CD4-positive, CD25-positive, alpha-beta regulatory T cell (primary cell): ENCODE results near the gene SCG5. TPM values are rescaled to one million over a fixed set of nuclear protein-coding genes. Genes with fewer than 3 reads are reported as not detected.
A peak's percentile ranks its signal among the peaks of the same experiment; 100 is the strongest.

ENCODE experiments used
- ATAC-seq, 2 donors: fragments of 150-1000 bp; cut with Tn5 transposase; one replicate each; pipeline ENCODE4 v1.10.0; 2021; ENCODE audit warnings: low read depth in 2 of 2, moderate number of reproducible peaks in 2 of 2, moderate library complexity in 1 of 2
- DNase-seq, 3 donors: peaks; one replicate each; pipeline versions ENCODE4 v3.0.0 to v3.0.0-alpha.2; 2012 to 2022; ENCODE audit warnings: mixed read lengths in 1 of 3
- H3K27ac ChIP-seq: one replicate; pipeline ENCODE4 v1.7.0; 2013; ENCODE audit warnings: mild to moderate bottlenecking, low read length; ENCODE audit not compliant: insufficient read depth, poor library complexity, severe bottlenecking
- H3K27me3 ChIP-seq: one replicate; pipeline ENCODE4 v1.7.0; 2013; ENCODE audit warnings: low read length; ENCODE audit not compliant: control insufficient read depth, insufficient read depth
- H3K36me3 ChIP-seq: one replicate; pipeline ENCODE4 v1.7.0; 2013; ENCODE audit warnings: mild to moderate bottlenecking, low read length, moderate library complexity; ENCODE audit not compliant: control insufficient read depth, insufficient read depth
- H3K4me1 ChIP-seq: 2 replicates; pipeline ENCODE4 v1.7.0; 2013; ENCODE audit warnings: mild to moderate bottlenecking, low read length; ENCODE audit not compliant: insufficient read depth, control insufficient read depth, poor library complexity, severe bottlenecking
- H3K4me3 ChIP-seq: one replicate; pipeline ENCODE4 v1.7.0; 2013; ENCODE audit warnings: low read depth, mild to moderate bottlenecking, low read length, moderate library complexity
- H3K9me3 ChIP-seq, 2 experiments: 1 replicate in 1 of 2; 2 replicates in 1 of 2; pipeline ENCODE4 v1.7.0; 2013; ENCODE audit warnings: low read length in 2 of 2, mild to moderate bottlenecking in 1 of 2, moderate library complexity in 1 of 2; ENCODE audit not compliant: control insufficient read depth in 2 of 2
- H3K27ac Mint-ChIP-seq, 3 donors: one replicate each; pipeline ENCODE4 v1.8.0; 2020 to 2022; ENCODE audit warnings: mild to moderate bottlenecking in 3 of 3, mixed read lengths in 3 of 3, moderate library complexity in 2 of 3
- H3K27me3 Mint-ChIP-seq: one replicate; pipeline ENCODE4 v1.8.0; 2022; ENCODE audit warnings: mild to moderate bottlenecking, mixed read lengths
- H3K36me3 Mint-ChIP-seq: one replicate; pipeline ENCODE4 v1.8.0; 2020; ENCODE audit warnings: mixed read lengths
- H3K4me1 Mint-ChIP-seq, 4 donors: one replicate each; pipeline ENCODE4 v1.8.0; 2020 to 2022; ENCODE audit warnings: mixed read lengths in 4 of 4, mild to moderate bottlenecking in 1 of 4
- H3K4me3 Mint-ChIP-seq, 4 donors: one replicate each; pipeline ENCODE4 v1.8.0; 2020 to 2022; ENCODE audit warnings: mild to moderate bottlenecking in 4 of 4, mixed read lengths in 4 of 4, moderate library complexity in 3 of 4
- H3K9me3 Mint-ChIP-seq, 7 donors: one replicate each; pipeline ENCODE4 v1.8.0; 2020 to 2022; ENCODE audit warnings: mixed read lengths in 7 of 7, mild to moderate bottlenecking in 3 of 7, moderate library complexity in 2 of 7
- polyA plus RNA-seq, 4 donors: library from polyadenylated mRNA; unstranded; fragments of 300-500 nt; fragmentation: Illumina TruSeq; gene quantifications; one replicate each; pipeline ENCODE4 v1.2.3, GENCODE V29; 2021
- total RNA-seq: library from RNA; stranded (reverse); gene quantifications from one replicate; pipeline ENCODE4 v1.2.3, GENCODE V29; 2022

The SCG5 gene
- total and polyA plus RNA-seq, 5 donors from 2014 or later = 0.28 to 1.8 (median 0.86) TPM

DNA sequence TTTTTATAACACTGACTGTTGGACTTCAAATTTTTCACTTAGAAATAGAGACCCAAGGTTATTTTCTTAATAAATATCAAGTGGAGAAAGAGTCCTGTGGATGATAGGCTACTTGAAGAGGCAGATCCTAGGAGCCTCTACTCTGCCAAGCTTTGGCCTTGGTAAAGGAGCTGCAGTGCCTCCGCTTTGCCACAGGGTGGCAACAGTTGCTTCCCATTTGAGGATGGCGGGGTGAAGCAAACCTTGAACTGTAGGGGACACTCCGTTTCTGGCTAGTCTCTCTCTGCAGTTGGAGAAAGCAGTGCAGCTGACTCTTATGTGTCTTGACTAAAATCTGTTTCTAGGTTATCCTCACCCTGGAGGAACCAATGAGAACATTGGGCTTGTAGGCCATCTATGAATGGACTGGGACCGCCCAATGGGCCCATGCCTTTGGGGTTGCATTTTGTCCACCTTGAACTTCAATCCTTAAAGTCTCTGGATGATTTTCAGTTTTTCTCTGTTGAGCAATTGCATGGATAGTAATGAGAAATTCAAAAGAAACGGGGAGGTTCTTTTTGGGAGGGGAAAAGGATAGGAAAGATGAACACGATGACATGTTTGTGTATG lies 9.8 kb downstream of the SCG5 start:
- Mint-ChIP-seq H3K9me3 (no peaks in the 10 kb centered on the region), H3K27ac (peak overlapping the region in 2 of 3 donors; percentile 8 to 70), H3K4me1 (peaks cover 0 to 5% (median 2%) of the 10 kb centered on the region in 4 donors), H3K36me3 (no peaks in the 10 kb centered on the region), H3K4me3 (peak overlapping the region in 1 of 4 donors; percentile 59), H3K27me3 (no peaks in the 10 kb centered on the region)
- H3K4me1 ChIP-seq = no peaks in the 10 kb centered on the region
- ATAC-seq (peak; percentile 73 to 79), DNase-seq (peak in 2 of 3 donors; percentile 32 to 69)
- no peaks in the 10 kb centered on the region for H3K27me3 ChIP-seq
- H3K27ac ChIP-seq = no peak overlapping the region
- no peak overlapping the region for H3K4me3 ChIP-seq
- H3K9me3 ChIP-seq = no peaks in the 10 kb centered on the region
- peaks cover 6% of the 10 kb centered on the region for H3K36me3 ChIP-seq

DNA sequence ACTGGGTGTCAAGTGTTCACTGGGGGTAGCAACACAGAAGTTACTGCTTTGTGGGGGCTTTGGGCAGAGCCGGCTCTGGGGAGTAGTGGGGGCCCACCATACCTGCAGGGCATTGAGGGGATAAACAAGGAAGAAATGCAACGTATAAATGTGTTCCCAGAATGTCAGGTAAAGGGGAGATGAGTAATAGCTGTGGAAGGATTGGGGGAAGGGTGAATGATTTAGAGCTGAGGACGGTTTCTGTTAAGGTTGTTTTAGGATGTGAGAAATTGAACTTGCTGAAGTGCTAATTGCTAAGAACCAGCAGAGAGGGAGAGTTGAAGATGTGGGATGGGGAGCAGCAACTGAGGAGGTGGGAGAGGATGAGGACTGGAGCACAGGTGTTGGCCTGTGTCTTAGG lies 10.7 kb downstream of the SCG5 start:
- H3K4me1 ChIP-seq = no peaks in the 10 kb centered on the region
- peaks cover 6% of the 10 kb centered on the region for H3K36me3 ChIP-seq
- H3K27ac Mint-ChIP-seq = no peak overlapping the region
- H3K27ac ChIP-seq = no peak overlapping the region
- ATAC-seq (no peak), DNase-seq (no peak)
- no peaks in the 10 kb centered on the region for H3K36me3 Mint-ChIP-seq
- H3K27me3 Mint-ChIP-seq = no peaks in the 10 kb centered on the region
- H3K4me3 ChIP-seq = no peak overlapping the region
- no peaks in the 10 kb centered on the region for H3K9me3 Mint-ChIP-seq
- no peaks in the 10 kb centered on the region for H3K27me3 ChIP-seq
- H3K9me3 ChIP-seq = no peaks in the 10 kb centered on the region
- peaks cover under 1 to 5% (median 3%) of the 10 kb centered on the region in 4 donors for H3K4me1 Mint-ChIP-seq
- no peak overlapping the region for H3K4me3 Mint-ChIP-seq

DNA sequence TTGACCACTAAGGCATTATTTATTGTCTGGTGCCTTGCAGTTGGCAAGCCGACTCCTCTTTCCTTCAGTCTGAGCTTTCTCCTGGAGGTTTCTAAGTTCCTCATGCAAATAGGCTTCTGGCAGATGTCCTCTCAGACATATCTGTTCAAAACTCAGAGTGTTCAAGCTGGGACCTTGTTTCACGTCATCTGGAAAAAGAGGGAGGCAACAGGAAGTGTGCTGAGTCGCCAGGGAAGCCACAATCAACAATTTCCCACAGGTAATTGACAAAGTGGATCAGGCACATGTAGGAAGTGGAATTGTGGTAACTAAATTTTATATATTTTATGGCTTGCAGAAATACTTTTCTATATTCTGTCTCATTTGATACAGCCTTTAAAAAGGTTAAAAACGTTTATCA lies 14.6 kb downstream of the SCG5 start:
- DNase-seq (no peak), ATAC-seq (no peak)
- Histone ChIP-seq H3K4me3 (no peak overlapping the region), H3K36me3 (no peaks in the 10 kb centered on the region), H3K27ac (no peak overlapping the region), H3K27me3 (no peaks in the 10 kb centered on the region), H3K4me1 (no peaks in the 10 kb centered on the region), H3K9me3 (no peaks in the 10 kb centered on the region)
- no peak overlapping the region for H3K27ac Mint-ChIP-seq
- H3K4me1 Mint-ChIP-seq = peaks cover 6 to 14% (median 10%) of the 10 kb centered on the region in 4 donors
- H3K27me3 Mint-ChIP-seq = no peaks in the 10 kb centered on the region
- H3K36me3 Mint-ChIP-seq = no peaks in the 10 kb centered on the region
- no peak overlapping the region for H3K4me3 Mint-ChIP-seq
- H3K9me3 Mint-ChIP-seq = no peaks in the 10 kb centered on the region

DNA sequence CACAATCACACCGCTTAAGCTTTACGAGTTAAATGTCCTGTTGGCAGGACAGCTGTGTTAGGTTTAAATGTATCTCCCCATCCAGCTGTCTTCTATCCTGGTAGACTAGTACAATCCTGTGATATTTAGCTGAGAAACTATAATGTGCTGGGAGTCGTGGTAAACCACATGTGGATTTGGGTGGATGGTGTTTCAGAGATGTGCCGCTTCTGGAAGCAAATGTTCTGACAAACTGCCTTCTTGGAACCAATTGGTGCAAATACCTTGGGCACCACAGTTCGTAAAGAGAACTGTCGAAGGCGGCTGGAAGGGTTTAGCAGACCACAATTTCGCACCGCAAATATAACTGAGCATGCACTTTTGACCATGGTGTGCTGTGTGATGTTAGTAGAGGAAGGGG lies 15.0 kb downstream of the SCG5 start:
- H3K36me3 ChIP-seq = no peaks in the 10 kb centered on the region
- H3K4me3 ChIP-seq = no peak overlapping the region
- no peak overlapping the region for H3K27ac Mint-ChIP-seq
- no peaks in the 10 kb centered on the region for H3K4me1 ChIP-seq
- no peaks in the 10 kb centered on the region for H3K36me3 Mint-ChIP-seq
- H3K9me3 Mint-ChIP-seq = no peaks in the 10 kb centered on the region
- no peak for DNase-seq
- no peak overlapping the region for H3K4me3 Mint-ChIP-seq
- H3K27me3 ChIP-seq = no peaks in the 10 kb centered on the region
- no peaks in the 10 kb centered on the region for H3K27me3 Mint-ChIP-seq
- ATAC-seq = no peak
- H3K4me1 Mint-ChIP-seq = peaks cover 6 to 11% (median 10%) of the 10 kb centered on the region in 4 donors
- no peak overlapping the region for H3K27ac ChIP-seq
- H3K9me3 ChIP-seq = no peaks in the 10 kb centered on the region

DNA sequence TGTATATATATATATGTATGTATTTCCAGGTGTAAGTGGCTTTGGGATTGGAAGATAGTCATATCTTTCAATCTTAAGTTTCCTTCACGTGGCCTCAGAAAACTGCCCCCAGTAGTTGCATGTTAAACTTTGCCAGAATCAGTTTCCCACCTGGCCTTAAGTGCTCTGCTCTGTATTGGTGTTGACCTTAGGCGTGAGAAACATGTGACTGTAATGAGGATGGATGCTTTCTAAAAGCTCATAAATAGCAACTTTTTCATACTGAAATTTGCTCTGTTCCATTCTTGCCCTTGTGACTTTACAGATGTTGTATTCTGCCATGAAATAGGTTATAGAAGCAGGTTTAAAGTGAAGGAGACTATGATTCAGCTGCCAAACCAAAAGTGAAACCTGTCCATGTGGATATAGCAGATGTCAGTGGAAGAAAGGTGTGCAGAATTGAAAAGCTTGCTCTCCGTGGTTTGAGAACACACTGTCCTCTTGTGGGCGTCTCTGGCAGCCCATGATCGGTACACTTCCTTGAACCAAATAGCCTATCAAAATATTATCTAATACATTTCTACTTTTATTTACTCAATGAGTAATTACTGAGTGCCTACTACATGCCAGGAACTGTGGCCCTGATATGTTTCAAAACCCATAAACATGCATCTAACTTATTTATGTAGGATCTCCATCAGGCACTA lies 15.8 kb downstream of the SCG5 start:
- ATAC-seq (peak; percentile 58 to 72), DNase-seq (peak in 1 of 3 donors; percentile 59)
- Histone ChIP-seq H3K27ac (no peak overlapping the region), H3K4me1 (no peaks in the 10 kb centered on the region), H3K36me3 (no peaks in the 10 kb centered on the region), H3K27me3 (no peaks in the 10 kb centered on the region), H3K9me3 (no peaks in the 10 kb centered on the region), H3K4me3 (peak overlapping the region; percentile 49)
- peaks cover 6 to 9% (median 8%) of the 10 kb centered on the region in 4 donors for H3K4me1 Mint-ChIP-seq
- H3K4me3 Mint-ChIP-seq = peak overlapping the region in 2 of 4 donors; percentile 2 to 34
- H3K36me3 Mint-ChIP-seq = no peaks in the 10 kb centered on the region
- peak overlapping the region in 2 of 3 donors; percentile 25 to 32 for H3K27ac Mint-ChIP-seq
- H3K9me3 Mint-ChIP-seq = no peaks in the 10 kb centered on the region
- H3K27me3 Mint-ChIP-seq = no peaks in the 10 kb centered on the region

DNA sequence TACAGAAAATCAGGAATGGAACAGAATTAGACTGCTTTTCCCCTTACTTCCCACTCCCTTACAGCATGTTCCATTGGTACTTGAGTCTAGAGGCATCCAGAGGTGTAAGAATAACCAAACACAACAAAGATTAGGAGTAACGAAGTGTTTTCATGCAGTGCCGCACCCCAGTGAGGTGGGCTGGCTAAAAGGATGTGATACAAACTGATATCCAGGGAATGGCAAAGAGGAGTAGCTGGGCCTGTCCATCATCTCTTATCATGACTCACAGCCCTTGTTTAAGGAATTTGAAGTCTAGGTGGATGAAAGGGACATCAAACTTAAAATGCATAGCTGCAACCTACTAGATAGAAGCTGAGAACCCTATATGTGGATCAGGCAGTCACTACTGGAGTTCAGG lies 16.4 kb downstream of the SCG5 start:
- ATAC-seq (no peak), DNase-seq (no peak)
- peak overlapping the region in 1 of 4 donors; percentile 34 for H3K4me3 Mint-ChIP-seq
- Histone ChIP-seq H3K27me3 (no peaks in the 10 kb centered on the region), H3K36me3 (no peaks in the 10 kb centered on the region), H3K9me3 (no peaks in the 10 kb centered on the region), H3K4me1 (no peaks in the 10 kb centered on the region), H3K4me3 (peak overlapping the region; percentile 49), H3K27ac (no peak overlapping the region)
- H3K4me1 Mint-ChIP-seq = peaks cover 6 to 12% (median 11%) of the 10 kb centered on the region in 4 donors
- H3K36me3 Mint-ChIP-seq = no peaks in the 10 kb centered on the region
- no peaks in the 10 kb centered on the region for H3K27me3 Mint-ChIP-seq
- peak overlapping the region in 1 of 3 donors; percentile 25 for H3K27ac Mint-ChIP-seq
- no peaks in the 10 kb centered on the region for H3K9me3 Mint-ChIP-seq

DNA sequence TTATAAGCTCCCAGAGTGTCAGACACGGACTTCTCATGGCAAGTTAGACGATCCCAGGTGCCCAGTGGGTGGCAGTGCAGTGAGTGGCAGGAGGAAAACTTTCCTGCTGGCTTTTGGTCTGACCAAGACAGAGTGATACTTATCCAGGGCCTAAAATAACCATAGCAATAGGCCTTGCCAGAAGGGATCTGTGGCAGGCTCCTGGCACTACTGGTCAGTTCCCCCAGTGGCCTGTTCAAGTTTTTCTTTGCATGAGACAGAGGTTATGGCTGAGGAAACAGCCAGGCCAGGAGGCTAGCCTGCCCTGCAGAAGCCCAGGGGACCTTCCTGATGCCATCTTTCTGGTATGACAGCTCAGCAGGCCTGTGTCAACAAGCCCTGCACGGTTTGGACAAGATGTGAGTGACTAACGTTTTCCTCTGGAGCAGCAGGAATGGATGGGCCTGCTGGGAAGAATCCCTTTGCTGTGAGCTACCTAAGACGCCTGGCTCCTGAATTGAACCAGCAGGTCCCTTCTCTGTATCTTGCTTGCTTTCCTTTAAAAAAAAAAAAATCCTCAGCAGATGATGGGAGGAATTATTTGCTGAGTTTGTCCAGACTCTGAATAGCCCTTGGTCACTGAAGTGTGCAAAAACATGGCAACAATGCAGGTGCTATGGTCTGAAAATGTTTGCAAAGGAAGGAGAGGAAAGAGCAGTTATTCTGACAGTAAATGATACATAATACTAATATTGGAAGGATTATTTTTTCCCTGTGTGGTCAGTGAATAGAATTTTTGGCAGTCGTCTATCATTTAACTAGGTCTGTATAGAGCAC lies 18.0 kb downstream of the SCG5 start:
- no peak overlapping the region for H3K4me3 Mint-ChIP-seq
- no peak overlapping the region for H3K27ac ChIP-seq
- H3K27me3 Mint-ChIP-seq = no peaks in the 10 kb centered on the region
- peaks cover 6 to 12% (median 11%) of the 10 kb centered on the region in 4 donors for H3K4me1 Mint-ChIP-seq
- no peak for DNase-seq
- no peak for ATAC-seq
- no peaks in the 10 kb centered on the region for H3K4me1 ChIP-seq
- H3K4me3 ChIP-seq = no peak overlapping the region
- no peaks in the 10 kb centered on the region for H3K9me3 Mint-ChIP-seq
- H3K36me3 ChIP-seq = no peaks in the 10 kb centered on the region
- no peak overlapping the region for H3K27ac Mint-ChIP-seq
- H3K27me3 ChIP-seq = no peaks in the 10 kb centered on the region
- no peaks in the 10 kb centered on the region for H3K36me3 Mint-ChIP-seq
- no peaks in the 10 kb centered on the region for H3K9me3 ChIP-seq
